Measurements from ENCODE around the gene CRX. TPM values are rescaled to one million over a fixed set of nuclear protein-coding genes. Genes with fewer than 3 reads are reported as not detected.

Gene CRX
- total and polyA plus RNA-seq, 2 of the 13 experiments (the other 11 are each of a cell fraction or from before 2014, with no cell fraction given): not detected

DNA sequence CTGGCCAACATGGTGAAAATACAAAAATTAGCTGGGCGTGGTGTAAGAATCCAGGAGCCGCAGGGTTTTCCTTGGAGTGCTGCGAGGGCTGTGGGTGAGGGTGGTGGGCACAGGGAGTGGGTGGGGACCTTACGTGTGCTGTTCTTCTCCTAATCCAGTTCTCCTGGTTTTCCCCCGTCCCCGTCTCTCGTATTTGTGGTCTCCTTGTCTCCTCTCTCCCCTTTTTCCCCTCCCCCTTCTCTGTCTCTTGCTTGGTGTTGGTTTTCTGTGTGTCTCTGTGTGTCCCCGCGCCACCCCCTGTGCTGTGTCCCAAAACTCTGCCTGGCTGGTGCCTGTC is 41.6 kb upstream of the CRX start:
- peak overlapping the region; percentile 97; the same call in 1 of the 2 replicates for H3K9ac ChIP-seq (ENCODE audit: insufficient read depth, low read depth, low read length)
- no peaks in the 10 kb centered on the region for H3K9me3 ChIP-seq (ENCODE audit: low read length)
- H3K27me3 ChIP-seq (ENCODE audit: control insufficient read depth in 1 of 2, insufficient read depth in 2 of 2, low read length in 2 of 2): no peaks in the 10 kb centered on the region; a peak in 1 of 5 replicates
- FAIRE-seq: no peak
- H4K20me1 ChIP-seq (ENCODE audit: insufficient read depth, low read length): no peaks in the 10 kb centered on the region
- POLR2A ChIA-PET: no interaction called here
- H3K4me3 ChIP-seq (replicated peaks in 1 of 3; ENCODE audit: insufficient read depth in 1 of 3, low read depth in 2 of 3, low read length in 3 of 3): peak overlapping the region in 1 of 3 experiments; percentile 88; a peak in 1 of 6 replicates
- intact Hi-C loops (cut with micrococcal nuclease; ENCODE audit: unreplicated experiment) (no loop called here), in situ Hi-C loops (cut with HindIII; ENCODE audit: extremely low pct_ligation_motif_present, low pct_unique_long_range_greater_than_20kb) (no loop called here)
- H3K36me3 ChIP-seq (replicated peaks in 1 of 2; ENCODE audit: control insufficient read depth in 1 of 2, insufficient read depth in 2 of 2, low read length in 2 of 2): peaks cover 0 to 22% of the 10 kb centered on the region in 2 experiments; a peak in 3 of 5 replicates
- peaks cover 18% of the 10 kb centered on the region for H3K79me2 ChIP-seq (ENCODE audit: insufficient read depth, low read length)
- 96% methylated on average over 9 of the region's 9 CpGs for WGBS (ENCODE audit: low lambda C conversion rate)
- peak overlapping the region; percentile 94; the same call in 1 of the 2 replicates for H3K4me2 ChIP-seq (ENCODE audit: low read depth, low read length)
- no peak for ATAC-seq
- H3K4me1 ChIP-seq (ENCODE audit: insufficient read depth, low read length): peaks cover 36% of the 10 kb centered on the region
- H3K27ac ChIP-seq (ENCODE audit: extremely low read length, insufficient read depth, low read length): no peak overlapping the region
- no peak for DNase-seq (ENCODE audit: low spot score)
- no TSS peak for BruUV-seq (replicated peaks)
- H2AFZ ChIP-seq (ENCODE audit: low read length): no peak overlapping the region
- CTCF ChIA-PET (ENCODE audit: low intra/inter-chr PET ratio, low total read pairs): no interaction called here
- TF ChIP-seq ZNF296 (CRISPR knock-in tag; conservative IDR thresholded peaks at IDR 0.05) (no peak), ZNF703 (CRISPR knock-in tag; IDR thresholded peaks at IDR 0.05; ENCODE audit: borderline replicate concordance) (no peak), ZNF7 (CRISPR knock-in tag; IDR thresholded peaks at IDR 0.05) (no peak), KDM6A (CRISPR knock-in tag; IDR thresholded peaks at IDR 0.05; ENCODE audit: low read depth) (no peak), RFX1 (IDR thresholded peaks at IDR 0.05) (no peak), ZNF205 (CRISPR knock-in tag; IDR thresholded peaks at IDR 0.05) (no peak), ZNF33A (CRISPR knock-in tag; IDR thresholded peaks at IDR 0.05; ENCODE audit: borderline replicate concordance) (no peak), ETV6 (CRISPR knock-in tag; conservative IDR thresholded peaks at IDR 0.05) (no peak), TCF12 (IDR thresholded peaks at IDR 0.05) (no peak), TCF12 (CRISPR knock-in tag; IDR thresholded peaks at IDR 0.05) (no peak), ZNF263 (CRISPR knock-in tag; IDR thresholded peaks at IDR 0.05) (no peak), NCOA1 (CRISPR knock-in tag; IDR thresholded peaks at IDR 0.05) (no peak), ZNF501 (CRISPR knock-in tag; IDR thresholded peaks at IDR 0.05) (no peak), ATAD3A (CRISPR knock-in tag; IDR thresholded peaks at IDR 0.05) (no peak), CCAR2 (optimal IDR thresholded peaks at IDR 0.05; ENCODE audit: low read depth, low read length) (no peak)
- TF ChIP-seq, protein P1, sequence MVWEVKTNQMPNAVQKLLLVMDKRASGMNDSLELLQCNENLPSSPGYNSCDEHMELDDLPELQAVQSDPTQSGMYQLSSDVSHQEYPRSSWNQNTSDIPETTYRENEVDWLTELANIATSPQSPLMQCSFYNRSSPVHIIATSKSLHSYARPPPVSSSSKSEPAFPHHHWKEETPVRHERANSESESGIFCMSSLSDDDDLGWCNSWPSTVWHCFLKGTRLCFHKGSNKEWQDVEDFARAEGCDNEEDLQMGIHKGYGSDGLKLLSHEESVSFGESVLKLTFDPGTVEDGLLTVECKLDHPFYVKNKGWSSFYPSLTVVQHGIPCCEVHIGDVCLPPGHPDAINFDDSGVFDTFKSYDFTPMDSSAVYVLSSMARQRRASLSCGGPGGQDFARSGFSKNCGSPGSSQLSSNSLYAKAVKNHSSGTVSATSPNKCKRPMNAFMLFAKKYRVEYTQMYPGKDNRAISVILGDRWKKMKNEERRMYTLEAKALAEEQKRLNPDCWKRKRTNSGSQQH (CRISPR knock-in tag; IDR thresholded peaks at IDR 0.05; ENCODE audit: low read depth): no peak
- TF ChIP-seq, protein P2, sequence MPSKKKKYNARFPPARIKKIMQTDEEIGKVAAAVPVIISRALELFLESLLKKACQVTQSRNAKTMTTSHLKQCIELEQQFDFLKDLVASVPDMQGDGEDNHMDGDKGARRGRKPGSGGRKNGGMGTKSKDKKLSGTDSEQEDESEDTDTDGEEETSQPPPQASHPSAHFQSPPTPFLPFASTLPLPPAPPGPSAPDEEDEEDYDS (CRISPR knock-in tag; IDR thresholded peaks at IDR 0.05): no peak
- TF ChIP-seq, protein P3, sequence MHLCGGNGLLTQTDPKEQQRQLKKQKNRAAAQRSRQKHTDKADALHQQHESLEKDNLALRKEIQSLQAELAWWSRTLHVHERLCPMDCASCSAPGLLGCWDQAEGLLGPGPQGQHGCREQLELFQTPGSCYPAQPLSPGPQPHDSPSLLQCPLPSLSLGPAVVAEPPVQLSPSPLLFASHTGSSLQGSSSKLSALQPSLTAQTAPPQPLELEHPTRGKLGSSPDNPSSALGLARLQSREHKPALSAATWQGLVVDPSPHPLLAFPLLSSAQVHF (CRISPR knock-in tag; IDR thresholded peaks at IDR 0.05): no peak
- TF ChIP-seq, protein P4, sequence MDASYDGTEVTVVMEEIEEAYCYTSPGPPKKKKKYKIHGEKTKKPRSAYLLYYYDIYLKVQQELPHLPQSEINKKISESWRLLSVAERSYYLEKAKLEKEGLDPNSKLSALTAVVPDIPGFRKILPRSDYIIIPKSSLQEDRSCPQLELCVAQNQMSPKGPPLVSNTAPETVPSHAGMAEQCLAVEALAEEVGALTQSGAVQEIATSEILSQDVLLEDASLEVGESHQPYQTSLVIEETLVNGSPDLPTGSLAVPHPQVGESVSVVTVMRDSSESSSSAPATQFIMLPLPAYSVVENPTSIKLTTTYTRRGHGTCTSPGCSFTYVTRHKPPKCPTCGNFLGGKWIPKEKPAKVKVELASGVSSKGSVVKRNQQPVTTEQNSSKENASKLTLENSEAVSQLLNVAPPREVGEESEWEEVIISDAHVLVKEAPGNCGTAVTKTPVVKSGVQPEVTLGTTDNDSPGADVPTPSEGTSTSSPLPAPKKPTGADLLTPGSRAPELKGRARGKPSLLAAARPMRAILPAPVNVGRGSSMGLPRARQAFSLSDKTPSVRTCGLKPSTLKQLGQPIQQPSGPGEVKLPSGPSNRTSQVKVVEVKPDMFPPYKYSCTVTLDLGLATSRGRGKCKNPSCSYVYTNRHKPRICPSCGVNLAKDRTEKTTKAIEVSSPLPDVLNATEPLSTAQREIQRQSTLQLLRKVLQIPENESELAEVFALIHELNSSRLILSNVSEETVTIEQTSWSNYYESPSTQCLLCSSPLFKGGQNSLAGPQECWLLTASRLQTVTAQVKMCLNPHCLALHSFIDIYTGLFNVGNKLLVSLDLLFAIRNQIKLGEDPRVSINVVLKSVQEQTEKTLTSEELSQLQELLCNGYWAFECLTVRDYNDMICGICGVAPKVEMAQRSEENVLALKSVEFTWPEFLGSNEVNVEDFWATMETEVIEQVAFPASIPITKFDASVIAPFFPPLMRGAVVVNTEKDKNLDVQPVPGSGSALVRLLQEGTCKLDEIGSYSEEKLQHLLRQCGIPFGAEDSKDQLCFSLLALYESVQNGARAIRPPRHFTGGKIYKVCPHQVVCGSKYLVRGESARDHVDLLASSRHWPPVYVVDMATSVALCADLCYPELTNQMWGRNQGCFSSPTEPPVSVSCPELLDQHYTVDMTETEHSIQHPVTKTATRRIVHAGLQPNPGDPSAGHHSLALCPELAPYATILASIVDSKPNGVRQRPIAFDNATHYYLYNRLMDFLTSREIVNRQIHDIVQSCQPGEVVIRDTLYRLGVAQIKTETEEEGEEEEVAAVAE (CRISPR knock-in tag; IDR thresholded peaks at IDR 0.05; ENCODE audit: borderline replicate concordance): no peak

All from HepG2 (cell line).